Lower leg skin (tissue), 4 donors: ENCODE results near the gene BOD1. TPM values are rescaled to one million over a fixed set of nuclear protein-coding genes. Genes with fewer than 3 reads are reported as not detected.

Experiments
- DNase-seq, 2 donors: peaks; one replicate each; pipeline ENCODE4 v3.0.0-alpha.2; 2019; ENCODE audit warnings: low spot score in 2 of 2
- H3K4me3 ChIP-seq: fragments of 200-600 bp; sonication (generic); 2 replicates; pipeline ENCODE4 v1.5.1; 2017; ENCODE audit warnings: mild to moderate bottlenecking, low read depth; ENCODE audit not compliant: poor library complexity, severe bottlenecking
- POLR2A ChIP-seq, 2 donors: fragments of 450-650 bp; IDR thresholded peaks; one replicate each; pipeline ENCODE4 v1.6.1; 2016 to 2017; ENCODE audit warnings: antibody characterized with exemption in 2 of 2, mild to moderate bottlenecking in 1 of 2, moderate library complexity in 1 of 2
- WGBS, 2 donors: methylation state at CpG; one replicate each; pipeline ENCODE4 v1.1.5; 2018; 5-methylcytosine and 5-hydroxymethylcytosine counted together
- intact Hi-C: fragments of 100-400 bp; cut with DNase I; formaldehyde crosslinking; loops from one replicate; pipeline ENCODE4 v1.15.0; 2023; ENCODE audit warnings: low total_unique reads
- total RNA-seq, 4 donors: library from RNA; depleted of rRNA; stranded (reverse); fragments of >200 nt; gene quantifications; one replicate each; pipeline ENCODE4 v1.1.0, GENCODE V29; 2016
- TF ChIP-seq, protein P1 (sequence below), 3 donors: fragments of 450-650 bp; IDR thresholded peaks; one replicate each; pipeline ENCODE4 v1.5.1; 2016; ENCODE audit warnings: antibody characterized with exemption in 3 of 3, mild to moderate bottlenecking in 3 of 3, moderate library complexity in 2 of 3

The BOD1 gene
- total RNA-seq, 4 donors from 2014 or later: 32.0 to 54.6 (median 42.8) TPM

DNA sequence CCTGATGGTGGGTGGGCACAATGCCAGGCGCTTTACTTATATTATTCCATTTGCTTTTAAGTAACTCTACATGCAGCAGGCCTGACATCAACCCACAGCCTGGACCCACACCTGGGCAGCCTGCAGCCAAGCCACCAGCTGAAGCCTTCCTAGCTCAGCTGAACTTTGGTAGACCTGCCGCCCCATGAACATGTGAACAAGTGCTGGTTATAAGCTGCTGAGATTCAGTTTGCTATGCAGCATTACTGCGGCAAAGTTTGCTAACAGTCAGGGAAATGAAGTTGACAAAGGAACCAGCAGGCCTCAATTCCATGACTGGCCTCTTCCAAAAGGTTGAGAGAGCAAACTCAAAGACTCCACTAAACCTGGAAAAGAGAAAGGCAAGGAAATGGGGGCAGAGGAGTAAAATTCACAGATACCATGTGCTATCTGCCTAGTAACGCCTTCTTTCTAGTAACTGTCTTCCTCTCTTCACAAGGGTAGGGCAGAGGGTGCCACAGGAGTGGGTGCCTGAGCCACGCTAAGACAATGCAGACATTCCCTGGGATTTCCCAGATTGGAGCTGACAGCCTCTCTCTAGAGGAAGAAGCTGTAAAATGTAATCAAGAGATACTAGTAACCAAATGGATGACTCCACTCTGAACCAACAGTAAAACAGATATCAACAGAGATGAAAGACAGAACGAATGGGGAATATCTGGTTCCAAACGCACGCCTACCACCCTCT lies 2.9 kb downstream of the BOD1 start:
- no peak overlapping the region for H3K4me3 ChIP-seq
- intact Hi-C loops: loop anchor here (10.0 kb wide), 1 partner anchor 701 kb away; no protein-coding TSS in a partner anchor
- TF ChIP-seq POLR2A (IDR thresholded peaks at IDR 0.05): no peak
- TF ChIP-seq, protein P1, sequence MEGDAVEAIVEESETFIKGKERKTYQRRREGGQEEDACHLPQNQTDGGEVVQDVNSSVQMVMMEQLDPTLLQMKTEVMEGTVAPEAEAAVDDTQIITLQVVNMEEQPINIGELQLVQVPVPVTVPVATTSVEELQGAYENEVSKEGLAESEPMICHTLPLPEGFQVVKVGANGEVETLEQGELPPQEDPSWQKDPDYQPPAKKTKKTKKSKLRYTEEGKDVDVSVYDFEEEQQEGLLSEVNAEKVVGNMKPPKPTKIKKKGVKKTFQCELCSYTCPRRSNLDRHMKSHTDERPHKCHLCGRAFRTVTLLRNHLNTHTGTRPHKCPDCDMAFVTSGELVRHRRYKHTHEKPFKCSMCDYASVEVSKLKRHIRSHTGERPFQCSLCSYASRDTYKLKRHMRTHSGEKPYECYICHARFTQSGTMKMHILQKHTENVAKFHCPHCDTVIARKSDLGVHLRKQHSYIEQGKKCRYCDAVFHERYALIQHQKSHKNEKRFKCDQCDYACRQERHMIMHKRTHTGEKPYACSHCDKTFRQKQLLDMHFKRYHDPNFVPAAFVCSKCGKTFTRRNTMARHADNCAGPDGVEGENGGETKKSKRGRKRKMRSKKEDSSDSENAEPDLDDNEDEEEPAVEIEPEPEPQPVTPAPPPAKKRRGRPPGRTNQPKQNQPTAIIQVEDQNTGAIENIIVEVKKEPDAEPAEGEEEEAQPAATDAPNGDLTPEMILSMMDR (IDR thresholded peaks at IDR 0.05): no peak
- WGBS, 2 donors: 86 to 88% methylated on average over 8 of the region's 8 CpGs
- no peak for DNase-seq

DNA sequence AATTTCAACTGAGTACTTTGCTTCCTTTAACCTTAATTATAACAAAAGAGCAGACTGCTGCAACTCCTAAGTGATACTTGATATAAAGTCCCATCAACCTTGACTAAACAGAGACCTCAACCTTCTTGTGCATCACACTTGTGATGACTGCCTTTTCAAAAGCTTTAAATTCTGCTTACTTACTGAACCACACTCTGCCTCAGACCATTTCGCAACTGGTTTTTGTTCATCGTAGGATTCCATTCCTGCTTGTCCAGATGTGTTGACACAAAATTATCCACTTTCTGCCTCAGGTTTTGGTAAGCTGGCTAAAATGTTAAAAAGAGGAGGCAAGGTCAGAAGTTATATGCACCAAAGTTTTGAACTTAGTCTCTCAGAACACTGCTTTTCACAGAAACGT lies 3.5 kb downstream of the BOD1 start:
- 62 to 68% methylated on average over 3 of the region's 3 CpGs for WGBS, 2 donors

DNA sequence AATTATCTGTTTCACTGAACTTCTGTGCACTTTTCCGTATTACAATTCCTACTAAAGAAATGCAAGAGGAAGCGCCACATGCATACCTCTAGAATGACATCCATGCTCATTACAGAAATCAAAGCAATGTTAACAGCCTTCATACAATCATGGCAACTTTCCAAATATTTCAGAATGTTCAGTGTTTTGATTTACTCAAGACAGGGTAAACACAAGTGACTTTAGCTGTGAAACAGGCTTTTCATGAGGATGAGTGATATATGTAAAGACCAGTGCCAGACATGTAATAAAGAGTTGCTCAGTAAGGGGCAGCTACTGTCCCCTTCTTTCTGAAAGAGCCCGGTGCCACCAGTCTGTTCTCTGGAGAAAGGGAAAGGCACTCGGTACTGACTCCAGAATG lies 4.7 kb downstream of the BOD1 start:
- DNase-seq: no peak
- H3K4me3 ChIP-seq: no peak overlapping the region
- WGBS, 2 donors: 72 to 81% methylated on average over 4 of the region's 4 CpGs
- no peak for TF ChIP-seq POLR2A (IDR thresholded peaks at IDR 0.05)
- TF ChIP-seq, protein P1 (IDR thresholded peaks at IDR 0.05): no peak
- intact Hi-C loops: loop anchor here (10.0 kb wide), 1 partner anchor 703 kb away; no protein-coding TSS in a partner anchor

More for the DNA sequence above, 3.5 kb downstream of the BOD1 start:
- no peak for TF ChIP-seq POLR2A (IDR thresholded peaks at IDR 0.05)
- TF ChIP-seq, protein P1 (IDR thresholded peaks at IDR 0.05): no peak
- no peak for DNase-seq
- intact Hi-C loops: loop anchor here (10.0 kb wide), 1 partner anchor 702 kb away; no protein-coding TSS in a partner anchor
- H3K4me3 ChIP-seq: no peak overlapping the region

DNA sequence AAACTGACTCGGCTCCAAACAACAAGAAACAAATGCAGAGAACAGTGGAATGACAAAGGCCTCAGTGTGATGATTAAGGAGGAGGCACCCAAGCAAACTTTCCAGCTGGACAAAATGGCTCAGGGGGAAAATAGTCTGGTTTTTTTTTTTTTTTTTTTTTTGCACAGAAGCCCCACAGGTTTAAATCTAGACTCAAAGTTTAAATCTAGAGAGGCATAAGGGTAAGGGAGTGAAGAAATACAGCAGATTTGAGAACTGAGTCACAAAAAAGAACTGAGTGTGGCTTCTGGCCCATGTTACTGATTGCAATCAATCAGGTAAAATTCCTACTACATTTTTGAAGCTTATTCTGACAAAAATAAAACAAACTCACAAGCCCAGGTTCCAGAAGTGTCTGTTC lies 12.3 kb downstream of the BOD1 start:
- intact Hi-C loops: no loop called here
- no peak overlapping the region for H3K4me3 ChIP-seq
- WGBS, 2 donors: 82 to 89% methylated on average over 1 of the region's 1 CpG
- no peak for TF ChIP-seq POLR2A (IDR thresholded peaks at IDR 0.05)
- no peak for DNase-seq

DNA sequence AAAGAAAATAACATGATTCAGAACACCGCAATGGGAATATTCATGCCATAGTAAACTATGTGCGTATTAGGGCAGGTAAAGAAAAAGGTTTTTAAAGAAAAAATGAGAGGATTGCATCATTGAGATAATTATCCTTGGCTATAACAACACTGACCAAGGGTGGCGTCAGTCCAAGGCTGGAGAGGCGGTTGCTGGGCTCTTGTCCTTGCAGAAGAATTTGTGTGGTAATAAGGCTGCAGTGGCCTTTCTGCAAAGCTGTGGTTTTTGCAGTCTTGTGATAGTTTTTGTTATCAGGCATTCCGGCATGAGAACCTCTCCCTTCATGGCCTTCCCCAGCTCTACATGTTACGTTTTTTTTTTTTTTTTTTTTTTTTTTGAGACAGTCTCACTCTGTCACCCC lies 14.0 kb downstream of the BOD1 start:
- DNase-seq: no peak
- 63 to 82% methylated on average over 6 of the region's 6 CpGs for WGBS, 2 donors
- intact Hi-C loops: no loop called here
- H3K4me3 ChIP-seq: no peak overlapping the region
- TF ChIP-seq, protein P1 (IDR thresholded peaks at IDR 0.05): no peak
- no peak for TF ChIP-seq POLR2A (IDR thresholded peaks at IDR 0.05)

DNA sequence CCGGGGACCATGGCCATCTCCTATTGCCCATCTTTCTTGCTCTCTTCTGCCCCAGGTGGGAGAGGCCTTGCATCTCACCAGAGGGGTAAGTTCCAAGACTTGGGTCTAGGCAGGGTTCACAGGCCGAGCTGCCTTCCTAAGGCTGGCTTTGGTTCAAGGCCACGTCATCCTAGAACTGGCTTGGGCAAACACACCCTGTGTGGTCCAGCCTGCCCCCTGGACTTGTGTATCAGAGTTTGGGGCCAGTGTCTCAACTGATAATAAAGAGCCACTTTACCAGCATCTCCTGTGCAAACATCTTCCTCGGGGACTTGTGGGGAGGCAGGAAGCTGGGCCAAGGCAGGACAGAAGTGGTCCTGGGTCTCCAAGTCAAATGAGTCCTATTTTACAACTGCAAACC lies 17.8 kb downstream of the BOD1 start:
- 87 to 93% methylated on average over 4 of the region's 4 CpGs for WGBS, 2 donors
- H3K4me3 ChIP-seq: no peak overlapping the region
- TF ChIP-seq, protein P1 (IDR thresholded peaks at IDR 0.05): no peak
- TF ChIP-seq POLR2A (IDR thresholded peaks at IDR 0.05): no peak
- DNase-seq: no peak
- intact Hi-C loops: no loop called here
